ENCODE data around the gene POTEM.
"Not testable (repeated sequence)": the region's sequence is repeated elsewhere in the genome, so short reads cannot be mapped to it uniquely, and the experiment has no call there.

Gene POTEM

DNA sequence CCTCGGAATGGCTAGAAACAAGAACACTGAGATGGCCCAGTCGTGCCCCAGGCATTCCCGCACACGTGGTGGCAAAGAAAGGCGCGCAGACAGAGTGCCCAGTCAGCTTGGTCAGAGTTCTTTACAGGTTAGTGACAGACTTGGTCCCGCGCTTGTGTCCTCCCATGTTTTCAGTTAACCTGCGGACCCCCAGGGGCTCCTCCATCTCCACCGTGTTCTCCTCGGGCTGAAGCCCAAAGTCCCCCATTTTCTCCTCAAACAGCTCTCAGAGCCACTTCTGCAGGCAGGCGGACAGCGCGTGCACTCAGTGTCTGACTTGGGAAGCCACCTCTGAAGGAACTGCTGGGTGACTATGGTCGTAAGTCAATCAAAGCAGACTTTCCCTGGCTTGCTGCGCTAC lies 60.7 kb downstream of the POTEM start:
- not testable (repeated sequence) for FAIRE-seq; DNase-seq (ENCODE audit: insufficient read length)

GRCh38 chr14:19036811-19037382 lies 69.7 kb downstream of the POTEM start:
- FAIRE-seq; DNase-seq (ENCODE audit: insufficient read length): not testable (repeated sequence)

DNA sequence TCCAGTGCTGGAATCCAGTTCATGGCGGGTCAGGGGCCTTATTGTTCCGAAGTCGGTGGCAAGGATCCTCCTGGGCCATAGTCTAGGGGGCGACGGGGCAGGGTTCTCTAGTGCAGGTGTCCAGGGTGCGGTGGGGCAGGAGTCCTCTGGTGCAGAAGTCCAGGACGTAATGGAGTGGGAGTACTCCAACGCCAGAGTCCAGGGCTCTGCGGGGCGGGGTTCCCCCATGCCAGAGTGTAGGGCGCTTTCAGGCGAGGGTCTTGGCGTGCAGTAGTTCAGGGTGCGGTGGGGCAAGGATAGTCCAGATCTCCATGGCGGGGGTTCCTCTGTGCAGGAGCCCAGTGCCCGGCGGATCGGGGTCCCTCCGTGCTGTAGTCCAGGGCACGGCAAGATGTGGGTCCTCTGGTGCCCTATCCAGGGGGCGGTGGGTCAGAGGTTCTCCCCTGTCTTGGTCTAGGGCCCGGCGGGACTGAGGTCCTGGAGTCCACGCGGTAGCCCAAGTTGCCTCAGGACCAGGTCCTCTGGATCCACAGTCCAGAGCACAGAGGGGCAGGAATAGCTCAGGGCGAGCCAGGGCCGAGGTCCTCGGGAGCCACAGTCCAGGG lies 70.9 kb downstream of the POTEM start:
- not testable (repeated sequence) for FAIRE-seq; DNase-seq (ENCODE audit: insufficient read length)

DNA sequence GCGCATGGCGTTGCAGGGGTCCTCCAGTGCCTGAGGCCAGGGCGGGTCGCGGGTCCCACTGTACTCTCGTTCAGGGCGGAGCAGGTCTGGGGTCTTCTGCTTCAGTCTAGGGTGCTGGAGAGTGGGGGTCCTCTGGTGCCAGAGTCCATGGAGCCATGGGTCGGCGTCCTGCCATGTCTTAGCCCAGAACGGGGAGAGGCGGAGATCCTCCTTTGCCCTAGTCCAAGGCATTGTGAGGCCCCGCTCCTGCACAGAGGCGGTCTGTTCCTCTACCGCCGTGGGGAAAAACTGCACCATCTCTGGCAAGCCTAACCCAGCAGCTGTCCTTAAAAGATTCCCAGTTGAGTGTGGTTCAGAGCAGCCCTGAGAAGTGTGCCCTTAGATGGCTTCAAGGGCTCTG lies 71.6 kb downstream of the POTEM start:
- not testable (repeated sequence) for FAIRE-seq; DNase-seq (ENCODE audit: insufficient read length)

- FAIRE-seq; DNase-seq (ENCODE audit: insufficient read length): not testable (repeated sequence)
Observed at GRCh38 chr14:19043384-19043783, 76.2 kb downstream of the POTEM start.

Data from GM12892 (cell line).